GM19455 (cell line): ENCODE results near the gene NECAB2.

Experiments
- ATAC-seq: cut with Tn5 transposase; IDR thresholded peaks from one replicate; pipeline ENCODE4 v1.9.1; 2021; ENCODE audit not compliant: unreplicated experiment

Gene NECAB2

DNA sequence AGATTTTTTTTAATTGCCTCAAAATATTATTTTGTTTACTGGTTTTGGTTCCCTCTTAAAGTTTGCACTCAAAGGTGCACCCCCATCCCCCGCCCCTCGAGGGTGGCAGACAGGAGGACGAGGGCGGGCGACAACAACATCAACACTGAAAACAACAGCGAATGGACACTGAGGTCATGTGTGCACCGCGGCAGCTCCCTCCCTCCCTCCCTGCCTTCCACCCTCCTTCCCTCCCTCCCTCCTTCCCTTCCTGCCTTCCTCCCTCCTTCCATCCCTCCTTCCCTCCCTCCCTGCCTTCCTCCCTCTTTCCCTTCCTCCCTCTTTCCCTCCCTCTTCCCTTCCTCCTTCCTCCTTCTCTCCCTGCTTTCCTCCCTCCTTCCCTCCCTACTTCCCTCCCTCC is 16.5 kb upstream of the NECAB2 start:
- no peak for ATAC-seq

DNA sequence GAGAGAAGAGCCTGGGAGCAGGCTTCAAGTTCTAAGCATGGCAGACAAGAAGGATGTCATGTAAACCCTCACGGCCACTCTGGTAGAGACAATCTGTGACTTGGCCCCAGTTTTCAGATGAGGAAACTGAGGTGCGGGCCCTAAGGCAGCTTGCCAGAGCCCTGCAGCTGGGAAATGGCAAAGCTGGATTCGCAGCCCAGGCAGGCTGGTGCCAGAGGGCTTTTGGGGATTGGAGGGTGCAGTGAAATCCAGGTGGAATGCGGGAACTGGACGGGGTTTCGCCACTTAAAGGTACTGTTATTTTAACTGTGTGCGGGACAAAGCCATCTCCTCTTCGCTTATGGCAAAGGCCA is 15.5 kb upstream of the NECAB2 start:
- no peak for ATAC-seq

DNA sequence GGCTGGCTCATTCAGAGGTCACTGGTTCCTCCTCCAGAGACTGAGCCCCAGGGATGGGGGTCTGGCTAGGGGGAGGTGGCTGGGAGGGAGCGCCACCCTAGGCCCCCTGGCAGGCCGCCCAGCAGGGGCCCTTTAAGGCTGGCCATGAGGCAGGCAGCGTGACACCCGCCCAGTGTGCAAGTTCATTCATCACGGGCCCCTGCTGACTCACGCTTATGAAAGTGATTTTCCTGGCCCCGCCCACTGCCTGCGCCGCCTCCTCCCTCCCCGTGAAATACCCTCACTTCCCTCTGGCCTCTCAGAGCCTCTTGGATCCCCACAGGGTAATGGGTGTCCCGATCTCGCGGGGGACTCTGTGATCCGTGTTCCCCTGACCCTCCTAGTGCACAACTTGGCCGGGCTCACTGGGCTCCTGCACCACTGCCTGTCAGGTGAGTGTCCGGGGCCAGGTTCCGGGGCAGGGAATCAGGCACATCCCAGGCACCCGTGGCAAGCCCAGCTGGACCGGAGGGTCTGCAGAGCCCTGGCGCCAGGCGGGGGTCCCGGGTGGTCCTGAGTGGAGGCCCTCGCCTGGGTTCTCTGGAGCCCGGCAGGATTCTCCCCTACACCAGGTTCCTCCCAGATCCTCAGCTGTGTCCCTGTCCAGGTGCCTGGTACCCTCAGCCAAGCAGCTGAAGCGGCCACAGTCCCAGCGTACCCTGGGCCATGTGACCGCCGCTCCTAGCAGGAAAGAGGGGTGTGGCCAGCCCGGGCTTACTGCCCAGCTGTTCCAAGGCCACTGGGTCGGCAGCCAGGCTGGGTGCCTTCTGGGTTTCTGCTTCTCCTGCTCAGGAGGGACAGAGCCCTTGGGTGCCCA is 14.9 kb upstream of the NECAB2 start, which contains the start of gene OSGIN1:
Gene OSGIN1, plus strand, starts transcription at position 301 of the 856 bp plus-strand sequence. CDS start 4,432 bp downstream, outside the sequence.
- ATAC-seq = peak; percentile 75

DNA sequence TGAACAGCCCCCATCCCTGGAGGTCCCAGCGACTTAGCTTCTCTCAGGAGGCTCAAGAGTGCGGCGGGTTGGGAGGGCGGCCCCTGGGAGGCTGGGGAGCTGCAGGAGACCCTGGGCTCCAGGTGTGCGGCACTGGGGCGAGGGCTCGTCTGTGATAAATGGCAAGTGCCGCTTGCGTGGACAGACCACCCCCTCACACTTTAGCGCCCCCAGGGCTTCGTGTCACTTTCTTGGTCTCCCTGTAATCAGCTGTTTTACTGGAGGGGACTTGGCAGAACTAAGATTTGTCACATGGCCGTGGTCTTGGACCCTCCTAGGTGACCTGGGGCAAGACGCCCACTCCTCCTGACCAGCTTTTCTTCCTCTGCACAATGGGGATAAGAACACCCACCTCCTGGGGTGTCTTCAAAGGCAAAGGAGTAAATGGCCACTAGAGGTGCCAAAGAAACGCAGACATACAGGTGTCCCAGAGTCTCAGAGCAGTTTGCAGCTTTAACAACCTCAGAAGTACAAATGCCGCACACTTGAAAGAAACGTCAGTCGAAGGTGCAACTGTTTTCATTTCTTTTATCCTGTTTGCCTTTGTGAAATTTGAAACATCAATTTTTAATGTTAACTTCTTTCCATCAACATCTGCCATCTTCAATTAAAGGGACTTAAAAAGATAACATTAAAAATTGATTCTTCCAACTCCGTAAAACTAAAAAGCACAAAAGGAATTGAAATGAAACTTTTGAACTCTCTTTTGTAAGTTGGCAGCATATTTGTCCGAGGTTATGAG is 14.1 kb upstream of the NECAB2 start:
- ATAC-seq = no peak

DNA sequence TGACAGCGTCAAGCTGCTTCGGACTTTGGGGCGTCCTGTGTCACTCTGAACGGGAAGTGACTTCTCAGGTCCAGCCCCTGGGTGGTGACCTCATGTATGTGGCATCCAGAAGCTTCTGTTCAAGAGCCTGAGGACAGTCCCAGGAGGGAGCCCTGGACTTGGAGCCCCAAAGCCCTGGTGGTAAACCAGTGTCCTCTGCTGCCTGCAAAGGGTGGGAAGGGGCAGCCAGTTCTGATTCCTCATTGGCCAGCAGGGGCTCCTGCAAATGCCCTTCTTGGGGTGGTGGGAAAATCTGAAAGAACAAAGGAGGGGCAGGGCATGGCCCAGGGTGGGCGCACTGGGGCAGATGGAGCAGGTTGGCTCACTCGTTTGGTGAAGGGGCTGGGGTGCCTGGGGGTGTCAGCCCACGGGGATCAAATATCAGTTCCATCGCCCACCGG is 13.4 kb upstream of the NECAB2 start:
- ATAC-seq = no peak

DNA sequence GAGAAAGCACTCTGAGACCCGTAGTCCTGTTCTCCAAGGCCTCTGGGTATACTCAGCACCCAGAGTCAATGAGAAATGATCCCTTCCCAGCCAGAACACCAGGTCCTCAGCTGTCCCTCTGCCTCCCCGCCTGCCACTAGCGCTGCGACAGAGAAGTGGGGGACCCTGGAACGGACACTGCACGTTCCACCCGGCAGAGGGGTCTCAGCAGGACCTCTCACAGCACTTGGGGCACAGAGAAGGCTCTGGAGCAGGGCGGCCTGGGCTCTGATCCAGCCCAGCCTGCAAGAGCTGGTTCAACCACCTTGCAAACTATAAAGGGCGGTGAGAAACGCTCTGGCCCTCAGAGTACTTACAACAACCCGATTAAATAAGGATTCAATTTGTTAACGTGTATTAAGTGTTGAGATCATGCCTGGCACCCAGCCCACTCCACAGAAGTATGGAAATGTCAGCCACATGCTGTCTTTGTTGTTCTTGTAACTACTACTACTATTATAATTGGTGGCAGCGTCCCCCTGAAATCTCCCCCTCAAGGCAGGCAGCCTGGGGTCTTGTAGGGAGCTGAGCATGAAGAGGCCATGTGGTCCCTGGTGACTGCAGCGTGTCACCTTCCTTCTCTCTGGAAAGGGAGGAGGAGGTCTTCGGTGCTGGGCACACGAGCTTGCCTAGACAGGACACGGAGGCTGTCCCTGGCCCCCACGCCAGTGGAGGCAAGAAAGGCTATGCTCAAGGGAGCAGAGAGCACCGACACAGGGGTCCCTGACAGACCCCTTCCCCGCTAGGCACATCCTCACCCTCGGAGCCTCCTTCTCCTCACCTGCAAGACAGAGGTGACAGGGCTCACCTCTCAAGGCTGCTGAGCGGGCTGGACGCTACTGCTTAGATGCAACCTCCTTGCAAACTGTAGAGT is 12.6 kb upstream of the NECAB2 start:
- no peak for ATAC-seq

DNA sequence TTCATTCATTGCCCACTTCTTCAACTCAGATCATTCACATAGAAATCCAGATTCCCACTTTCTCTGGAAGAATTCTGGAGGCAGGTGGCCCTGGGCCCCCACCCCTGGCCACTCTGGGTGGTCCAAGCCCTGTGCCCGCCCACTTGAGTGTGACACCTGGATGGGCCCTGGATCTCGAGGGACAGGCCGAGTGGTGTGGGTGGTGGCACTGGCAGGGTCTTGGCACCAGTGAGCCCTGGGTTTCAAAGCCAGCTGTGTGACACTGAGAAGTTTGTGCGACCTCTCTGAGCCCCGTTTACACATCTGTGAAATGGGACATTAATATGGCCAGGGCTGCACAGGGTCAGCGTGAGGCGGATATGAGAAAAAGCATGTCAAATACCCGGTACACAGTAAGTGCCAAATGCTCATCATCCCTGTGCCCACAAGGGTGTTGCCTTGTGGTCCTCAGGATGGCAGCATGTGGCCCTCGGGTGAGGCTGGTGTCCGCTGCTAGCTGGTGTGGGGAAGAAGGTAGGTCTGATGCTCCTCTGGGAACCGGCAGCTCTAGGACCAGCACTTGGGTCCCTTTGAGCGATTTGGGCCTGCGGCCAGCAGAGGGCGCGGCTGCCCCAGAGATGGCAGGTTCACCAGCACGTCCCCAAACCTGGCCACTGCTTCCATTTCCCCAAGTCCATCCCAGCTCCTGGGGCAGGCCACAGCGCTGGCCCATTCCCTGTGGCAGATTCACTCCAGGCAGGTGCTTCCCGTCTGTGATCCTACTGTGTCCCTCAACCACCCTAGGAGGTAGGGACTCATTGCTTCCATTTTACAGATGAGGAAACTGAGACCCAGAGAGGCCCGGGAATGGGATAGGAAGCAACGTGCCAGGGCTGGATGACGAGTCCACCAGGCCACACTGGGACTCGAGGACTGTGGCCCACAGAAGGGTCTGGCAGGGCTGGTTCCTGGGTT is 11.4 kb upstream of the NECAB2 start:
- ATAC-seq = no peak

DNA sequence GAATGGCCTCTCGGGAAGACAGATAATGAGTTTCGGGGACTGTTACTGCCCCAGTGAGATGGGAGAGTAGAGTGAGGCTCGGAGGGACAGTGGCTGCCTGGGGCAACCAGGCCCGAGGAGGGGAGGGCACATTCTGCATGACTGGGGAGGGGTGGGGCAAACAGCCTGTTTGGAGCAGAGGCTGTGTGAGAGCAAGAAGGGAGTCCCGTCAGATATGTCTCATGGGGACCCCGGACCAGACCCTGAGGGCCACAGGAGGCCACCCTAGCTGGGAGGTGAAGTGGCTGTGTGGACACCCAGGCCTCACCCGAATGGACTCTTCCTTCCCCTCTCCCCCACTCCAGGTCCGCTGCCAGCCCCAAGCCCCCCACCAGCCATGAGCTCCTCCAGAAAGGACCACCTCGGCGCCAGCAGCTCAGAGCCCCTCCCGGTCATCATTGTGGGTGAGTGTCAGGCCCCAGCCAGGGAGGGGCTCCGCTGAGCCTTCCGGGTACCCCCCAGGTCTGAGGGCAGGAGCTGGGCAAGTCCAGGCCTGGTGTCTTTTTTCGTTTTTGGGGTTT is 10.7 kb upstream of the NECAB2 start:
- no peak for ATAC-seq

DNA sequence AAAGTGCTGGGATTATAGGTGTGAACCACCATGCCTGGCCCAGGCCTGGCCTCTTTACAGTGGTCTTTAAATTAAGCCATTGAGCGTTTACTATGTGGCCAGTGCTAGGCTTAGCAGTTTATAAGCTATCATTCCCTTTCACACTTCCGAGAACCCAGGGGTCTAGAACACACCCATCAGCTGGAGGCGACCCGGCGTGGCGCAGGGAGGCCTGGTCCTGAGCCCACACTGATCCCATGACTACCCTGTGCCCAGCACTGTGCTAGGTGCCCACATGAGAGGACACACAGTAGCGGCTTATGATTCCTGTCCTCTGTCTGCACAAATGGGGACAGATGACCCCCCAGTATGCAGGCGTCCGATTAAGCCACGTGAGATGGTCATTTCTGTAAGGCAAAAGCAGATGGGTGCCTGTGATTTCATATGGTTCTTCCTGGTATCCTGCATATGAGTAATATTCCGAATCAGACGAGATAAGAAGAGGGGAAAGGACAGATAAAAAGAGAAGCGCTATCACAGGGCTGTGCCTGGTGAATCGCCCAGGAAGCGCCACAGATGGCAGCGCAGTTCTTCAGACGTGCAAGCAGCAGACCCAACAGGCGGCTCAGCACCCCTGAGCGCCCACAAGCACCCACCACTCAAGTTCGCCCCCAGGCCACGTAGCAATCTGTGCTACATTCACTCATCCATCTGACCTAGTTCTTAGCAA is 9.8 kb upstream of the NECAB2 start:
- ATAC-seq = no peak

DNA sequence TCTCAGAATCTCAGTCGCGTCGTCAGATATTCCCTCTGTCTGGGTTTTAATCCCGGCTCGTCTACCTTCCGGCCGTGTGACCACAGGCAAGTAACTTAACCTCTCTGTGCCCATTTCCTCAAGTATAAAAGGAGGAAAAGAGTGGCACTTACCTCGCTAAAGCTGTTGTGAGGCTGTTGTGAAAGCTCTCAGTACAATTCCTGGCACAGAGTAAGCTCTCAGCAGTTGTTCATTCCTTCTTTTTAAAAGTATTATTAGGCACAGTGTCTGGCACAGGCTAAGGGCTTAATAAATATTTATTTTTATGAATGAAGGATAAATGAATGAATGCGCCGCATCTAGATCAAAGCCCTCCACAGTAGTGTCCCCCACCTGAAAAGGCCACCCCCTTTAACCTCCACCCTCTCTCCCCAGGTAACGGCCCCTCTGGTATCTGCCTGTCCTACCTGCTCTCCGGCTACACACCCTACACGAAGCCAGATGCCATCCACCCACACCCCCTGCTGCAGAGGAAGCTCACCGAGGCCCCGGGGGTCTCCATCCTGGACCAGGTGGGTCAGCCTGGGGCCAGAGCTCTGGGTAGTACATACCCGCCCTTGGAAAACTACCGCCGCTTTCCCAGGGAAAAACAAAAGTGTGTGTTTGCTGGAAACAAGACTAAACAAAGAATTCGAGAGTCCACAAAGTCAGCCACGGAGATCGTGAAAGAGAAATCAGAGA is 9.0 kb upstream of the NECAB2 start:
- no peak for ATAC-seq

DNA sequence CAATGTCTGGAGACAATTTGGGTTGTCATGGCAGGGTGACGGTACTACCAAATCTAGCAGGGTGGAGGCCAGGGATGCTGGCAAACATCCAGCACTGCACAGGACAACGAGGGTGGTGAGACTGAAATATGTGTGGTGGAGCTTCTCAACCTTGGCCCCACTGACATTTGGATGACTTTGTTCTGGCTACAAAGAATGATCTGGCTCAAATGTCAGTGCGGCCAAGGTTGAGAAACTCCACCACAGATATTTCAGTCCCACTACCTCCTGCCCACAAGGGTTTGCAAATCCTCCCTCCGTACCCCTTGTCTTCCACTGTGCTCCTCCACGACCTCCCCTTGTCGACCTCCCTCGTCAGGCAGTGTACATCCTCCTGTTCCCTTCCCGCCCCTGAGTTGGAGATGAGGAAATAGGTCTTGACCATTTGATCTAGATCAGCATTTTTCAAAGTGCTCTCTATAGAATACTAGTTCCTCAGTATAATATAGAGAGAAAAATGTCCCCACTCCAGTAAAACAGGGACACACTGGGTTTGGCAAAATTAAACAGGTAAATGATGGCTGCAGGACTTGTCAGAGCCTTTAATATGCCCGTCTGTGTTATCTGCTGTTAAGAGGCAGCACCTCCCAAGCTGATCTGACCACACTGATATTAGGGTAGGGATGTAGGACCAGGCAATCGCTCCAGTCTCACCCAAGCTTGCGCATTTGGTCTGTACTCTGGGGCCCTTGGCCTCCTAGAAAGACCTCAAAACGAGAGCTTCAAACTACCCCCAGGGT is 8.2 kb upstream of the NECAB2 start:
- no peak for ATAC-seq

DNA sequence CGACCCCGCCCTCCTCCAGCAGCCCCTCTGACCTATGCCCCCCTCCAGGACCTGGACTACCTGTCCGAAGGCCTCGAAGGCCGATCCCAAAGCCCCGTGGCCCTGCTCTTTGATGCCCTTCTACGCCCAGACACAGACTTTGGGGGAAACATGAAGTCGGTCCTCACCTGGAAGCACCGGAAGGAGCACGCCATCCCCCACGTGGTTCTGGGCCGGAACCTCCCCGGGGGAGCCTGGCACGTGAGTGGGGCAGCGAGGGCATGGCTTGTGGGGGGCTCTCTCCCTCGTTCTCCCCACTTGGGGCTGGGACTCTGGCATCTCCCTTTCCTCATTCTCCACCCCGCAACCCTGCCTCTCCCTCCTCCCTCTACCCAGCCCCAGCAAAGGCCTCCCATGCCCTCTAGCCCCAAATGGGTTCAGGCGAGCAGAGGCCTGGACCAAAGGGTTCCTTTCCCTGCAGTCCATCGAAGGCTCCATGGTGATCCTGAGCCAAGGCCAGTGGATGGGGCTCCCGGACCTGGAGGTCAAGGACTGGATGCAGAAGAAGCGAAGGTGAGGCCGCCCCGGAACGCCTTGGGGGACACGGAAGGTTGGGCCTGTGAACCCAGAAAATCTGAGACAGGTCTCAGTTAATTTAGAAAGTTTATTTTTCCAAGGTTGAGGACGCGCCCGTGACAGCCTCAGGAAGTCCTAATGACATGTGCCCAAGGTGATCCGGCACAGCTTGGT is 7.4 kb upstream of the NECAB2 start:
- ATAC-seq = no peak

DNA sequence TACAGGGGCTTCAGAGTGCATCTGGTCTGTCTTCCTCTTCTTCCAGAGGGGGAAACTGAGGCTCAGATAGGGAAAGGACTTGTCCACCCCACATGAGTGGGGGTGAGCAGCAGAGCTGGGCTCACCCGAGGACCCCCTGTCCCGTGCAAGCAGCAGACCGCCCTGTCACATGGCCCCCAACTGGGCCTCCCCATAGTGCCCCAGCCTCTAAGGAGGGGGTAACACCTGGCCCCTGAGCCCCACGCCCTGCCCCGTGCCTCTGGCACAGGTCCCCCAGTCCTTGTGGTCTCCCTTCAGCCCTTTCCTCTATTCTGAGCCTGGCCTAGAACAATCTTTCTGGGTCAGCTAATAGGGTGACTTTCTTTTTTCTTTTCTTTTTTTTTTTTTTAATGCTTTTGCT is 6.5 kb upstream of the NECAB2 start:
- ATAC-seq = no peak

DNA sequence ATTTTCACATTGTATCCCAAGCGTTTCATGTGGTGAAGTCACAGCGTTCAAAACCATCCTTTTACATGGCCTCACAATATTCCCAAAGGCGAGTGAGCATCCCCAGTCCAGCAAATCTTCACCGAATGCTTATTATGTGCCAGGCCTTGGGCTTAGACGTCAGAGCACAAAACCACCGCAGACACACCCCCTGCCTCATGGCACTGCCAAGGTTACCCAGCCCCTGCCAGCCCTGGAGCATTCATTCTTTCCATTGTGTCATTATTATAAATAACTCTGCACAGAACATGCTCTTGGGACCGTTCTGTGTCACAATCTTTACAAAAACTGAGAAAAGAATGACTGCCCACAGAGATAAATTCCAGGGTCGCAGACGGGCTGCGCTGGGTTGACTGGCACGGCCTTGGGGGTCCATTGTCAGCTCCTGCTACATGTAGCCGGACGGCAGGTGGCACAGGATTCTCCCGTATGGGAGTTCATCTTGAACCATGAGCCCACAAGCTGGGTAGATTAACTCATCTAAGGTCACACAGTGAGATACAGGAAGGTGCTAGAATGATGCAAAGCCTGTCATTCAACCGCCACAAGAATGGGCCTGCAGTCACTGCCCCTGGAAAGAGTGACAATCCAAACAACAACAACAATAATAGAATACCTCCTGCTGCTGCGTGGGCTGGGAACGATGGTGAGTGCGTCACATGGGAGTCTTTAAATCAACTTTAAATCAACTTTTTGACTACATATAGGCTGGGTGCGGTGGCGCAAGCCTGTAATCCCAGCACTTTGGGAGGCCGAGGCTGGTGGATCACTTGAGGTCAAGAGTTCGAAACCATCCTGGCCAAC is 4.5 kb upstream of the NECAB2 start:
- ATAC-seq = no peak

DNA sequence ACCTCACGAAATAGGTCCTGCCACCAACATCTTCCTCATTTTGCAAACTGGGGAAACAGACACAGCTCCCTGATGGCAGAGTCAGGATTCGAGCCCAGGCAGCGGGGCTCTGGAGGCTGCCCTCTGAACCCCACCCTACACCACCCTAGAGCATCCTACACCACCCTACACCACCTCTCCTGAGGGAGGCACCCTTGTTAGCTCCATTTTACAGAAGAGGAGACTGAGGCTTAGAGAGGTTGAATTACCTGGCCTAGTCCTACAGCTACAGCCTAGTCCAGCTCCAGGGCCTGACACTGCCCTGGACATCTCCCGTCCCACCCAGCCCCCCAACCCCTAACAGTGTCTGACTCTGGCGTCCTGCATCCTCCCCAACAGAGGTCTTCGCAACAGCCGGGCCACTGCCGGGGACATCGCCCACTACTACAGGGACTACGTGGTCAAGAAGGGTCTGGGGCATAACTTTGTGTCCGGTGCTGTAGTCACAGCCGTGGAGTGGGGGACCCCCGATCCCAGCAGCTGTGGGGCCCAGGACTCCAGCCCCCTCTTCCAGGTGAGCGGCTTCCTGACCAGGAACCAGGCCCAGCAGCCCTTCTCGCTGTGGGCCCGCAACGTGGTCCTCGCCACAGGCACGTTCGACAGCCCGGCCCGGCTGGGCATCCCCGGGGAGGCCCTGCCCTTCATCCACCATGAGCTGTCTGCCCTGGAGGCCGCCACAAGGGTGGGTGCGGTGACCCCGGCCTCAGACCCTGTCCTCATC is 3.2 kb upstream of the NECAB2 start:
- no peak for ATAC-seq
